ENCODE results near the gene EMC8. TPM values are rescaled to one million over a fixed set of nuclear protein-coding genes. Genes with fewer than 3 reads are reported as not detected.

Gene EMC8
- polyA plus RNA-seq, 1 donor (not counting 4 experiments of a cell fraction or from before 2014, with no cell fraction given): 38.5 TPM

DNA sequence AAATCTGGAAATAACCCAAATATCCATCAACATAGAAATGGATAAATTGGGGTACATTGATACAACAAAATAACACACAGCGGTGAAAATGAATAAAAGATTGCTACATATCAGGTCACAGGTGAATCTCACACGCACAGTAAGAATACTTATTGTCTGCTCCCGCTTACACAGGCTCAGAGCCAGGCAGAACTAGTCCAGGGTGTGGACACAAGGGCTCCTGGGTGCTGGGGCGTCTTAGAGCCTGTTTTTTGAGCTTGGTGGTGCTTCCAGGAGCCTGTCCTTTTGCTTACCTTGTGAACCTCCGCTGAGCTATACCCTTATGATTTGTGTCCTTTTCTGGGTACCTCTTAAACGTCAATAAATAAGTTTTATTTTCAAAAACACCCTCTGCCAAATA is 28.6 kb downstream of the EMC8 start:
- Histone ChIP-seq H3K9me3 (ENCODE audit: control insufficient read depth, low read depth, low read length) (no peaks in the 10 kb centered on the region), H3K36me3 (ENCODE audit: control insufficient read depth in 2 of 2, extremely low read depth in 1 of 2, insufficient read depth in 2 of 2, low read length in 2 of 2) (peaks cover 0 to 1% of the 10 kb centered on the region in 2 experiments), H3K27me3 (ENCODE audit: control insufficient read depth, extremely low read depth, insufficient read depth, low read length) (no peaks in the 10 kb centered on the region), H3K9me1 (ENCODE audit: control insufficient read depth, extremely low read depth, insufficient read depth, low read length) (no peaks in the 10 kb centered on the region), H2AFZ (ENCODE audit: control insufficient read depth, low read length) (no peak overlapping the region), H3K9ac (ENCODE audit: control insufficient read depth, extremely low read depth, insufficient read depth, low read length) (no peak overlapping the region), H3K4me2 (ENCODE audit: control insufficient read depth, extremely low read depth, insufficient read depth, low read depth, low read length) (no peak overlapping the region), H3K79me2 (ENCODE audit: control insufficient read depth, insufficient read depth, low read length) (no peaks in the 10 kb centered on the region), H3K4me3 (ENCODE audit: control insufficient read depth in 2 of 3, extremely low read depth in 1 of 3, insufficient read depth in 2 of 3, low read depth in 1 of 3, low read length in 3 of 3) (no peak overlapping the region), H4K20me1 (ENCODE audit: control insufficient read depth, extremely low read depth, insufficient read depth, low read length) (no peaks in the 10 kb centered on the region), H3K27ac (ENCODE audit: control insufficient read depth, insufficient read depth, low read length) (no peak overlapping the region), H3K4me1 (ENCODE audit: control insufficient read depth, extremely low read depth, insufficient read depth, low read length) (peaks cover 17% of the 10 kb centered on the region)
- TF ChIP-seq, protein P1, sequence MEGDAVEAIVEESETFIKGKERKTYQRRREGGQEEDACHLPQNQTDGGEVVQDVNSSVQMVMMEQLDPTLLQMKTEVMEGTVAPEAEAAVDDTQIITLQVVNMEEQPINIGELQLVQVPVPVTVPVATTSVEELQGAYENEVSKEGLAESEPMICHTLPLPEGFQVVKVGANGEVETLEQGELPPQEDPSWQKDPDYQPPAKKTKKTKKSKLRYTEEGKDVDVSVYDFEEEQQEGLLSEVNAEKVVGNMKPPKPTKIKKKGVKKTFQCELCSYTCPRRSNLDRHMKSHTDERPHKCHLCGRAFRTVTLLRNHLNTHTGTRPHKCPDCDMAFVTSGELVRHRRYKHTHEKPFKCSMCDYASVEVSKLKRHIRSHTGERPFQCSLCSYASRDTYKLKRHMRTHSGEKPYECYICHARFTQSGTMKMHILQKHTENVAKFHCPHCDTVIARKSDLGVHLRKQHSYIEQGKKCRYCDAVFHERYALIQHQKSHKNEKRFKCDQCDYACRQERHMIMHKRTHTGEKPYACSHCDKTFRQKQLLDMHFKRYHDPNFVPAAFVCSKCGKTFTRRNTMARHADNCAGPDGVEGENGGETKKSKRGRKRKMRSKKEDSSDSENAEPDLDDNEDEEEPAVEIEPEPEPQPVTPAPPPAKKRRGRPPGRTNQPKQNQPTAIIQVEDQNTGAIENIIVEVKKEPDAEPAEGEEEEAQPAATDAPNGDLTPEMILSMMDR (optimal IDR thresholded peaks at IDR 0.05 in 1 of 3, IDR thresholded peaks at IDR 0.05 in 1 of 3, conservative IDR thresholded peaks at IDR 0.05 in 1 of 3; ENCODE audit: extremely low read depth in 1 of 3, insufficient read depth in 2 of 3, low read length in 3 of 3): no peak
- TF ChIP-seq EZH2 (IDR thresholded peaks at IDR 0.05; ENCODE audit: low read length): no peak
- dilution Hi-C loops (cut with MboI; ENCODE audit: extremely low pct_ligation_motif_present, low sequenced_read_pairs): no loop called here
- DNase-seq (ENCODE audit: low read depth, low spot score) (no peak), FAIRE-seq (no peak)

DNA sequence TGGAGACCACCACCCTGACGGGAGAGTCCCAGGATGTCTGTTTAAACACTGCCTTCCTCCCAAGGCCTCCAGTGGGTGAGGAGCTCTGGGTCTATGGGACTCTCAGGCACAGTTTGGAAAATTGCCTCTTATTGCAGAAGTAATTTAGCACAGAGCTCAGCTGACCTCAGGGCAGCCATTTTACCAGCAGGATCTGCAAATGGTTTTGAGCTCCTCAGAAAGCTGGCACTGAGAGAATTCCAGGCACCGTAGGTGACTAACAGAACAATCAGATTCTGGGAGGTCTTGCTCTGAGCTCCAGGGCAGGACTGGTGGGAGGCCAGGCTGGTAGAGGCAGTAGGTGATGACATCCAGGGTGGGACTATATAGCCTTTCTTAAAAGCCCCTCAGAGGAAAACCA is 31.1 kb downstream of the EMC8 start:
- TF ChIP-seq, protein P1 (optimal IDR thresholded peaks at IDR 0.05 in 1 of 3, IDR thresholded peaks at IDR 0.05 in 1 of 3, conservative IDR thresholded peaks at IDR 0.05 in 1 of 3; ENCODE audit: extremely low read depth in 1 of 3, insufficient read depth in 2 of 3, low read length in 3 of 3): no peak
- no peak for TF ChIP-seq EZH2 (IDR thresholded peaks at IDR 0.05; ENCODE audit: low read length)
- no peaks in the 10 kb centered on the region for H4K20me1 ChIP-seq (ENCODE audit: control insufficient read depth, extremely low read depth, insufficient read depth, low read length)
- peak overlapping the region; percentile 69 for H3K27ac ChIP-seq (ENCODE audit: control insufficient read depth, insufficient read depth, low read length)
- H2AFZ ChIP-seq (ENCODE audit: control insufficient read depth, low read length): peak overlapping the region; percentile 44
- H3K27me3 ChIP-seq (ENCODE audit: control insufficient read depth, extremely low read depth, insufficient read depth, low read length): no peaks in the 10 kb centered on the region
- FAIRE-seq: no peak
- peak overlapping the region in 1 of 3 experiments; percentile 16 for H3K4me3 ChIP-seq (ENCODE audit: control insufficient read depth in 2 of 3, extremely low read depth in 1 of 3, insufficient read depth in 2 of 3, low read depth in 1 of 3, low read length in 3 of 3)
- no peak for DNase-seq (ENCODE audit: low read depth, low spot score)
- H3K9me1 ChIP-seq (ENCODE audit: control insufficient read depth, extremely low read depth, insufficient read depth, low read length): no peaks in the 10 kb centered on the region
- peaks cover 17% of the 10 kb centered on the region for H3K4me1 ChIP-seq (ENCODE audit: control insufficient read depth, extremely low read depth, insufficient read depth, low read length)
- no peaks in the 10 kb centered on the region for H3K9me3 ChIP-seq (ENCODE audit: control insufficient read depth, low read depth, low read length)
- no peaks in the 10 kb centered on the region for H3K79me2 ChIP-seq (ENCODE audit: control insufficient read depth, insufficient read depth, low read length)
- H3K36me3 ChIP-seq (ENCODE audit: control insufficient read depth in 2 of 2, extremely low read depth in 1 of 2, insufficient read depth in 2 of 2, low read length in 2 of 2): peaks cover 0 to 1% of the 10 kb centered on the region in 2 experiments
- dilution Hi-C loops (cut with MboI; ENCODE audit: extremely low pct_ligation_motif_present, low sequenced_read_pairs): no loop called here
- peak overlapping the region; percentile 77 for H3K4me2 ChIP-seq (ENCODE audit: control insufficient read depth, extremely low read depth, insufficient read depth, low read depth, low read length)
- H3K9ac ChIP-seq (ENCODE audit: control insufficient read depth, extremely low read depth, insufficient read depth, low read length): peak overlapping the region; percentile 49
